Measurements from ENCODE around the gene TCL1A. TPM values are rescaled to one million over a fixed set of nuclear protein-coding genes. Genes with fewer than 3 reads are reported as not detected.

The TCL1A gene
- total RNA-seq, 120 experiments from 2014 or later: 0.47 TPM; not detected in 119

Other genes with a start within 250 kb of the TCL1A start
- 10 to 100 TPM in 85 of 120 experiments, 1 to 10 TPM in 35; 5.1 to 41.5 (median 12.5) TPM for gene SYNE3, start 197.5 kb downstream of the TCL1A start, total RNA-seq
- 10 to 100 TPM; 17.9 to 48.1 (median 33.3) TPM for gene GLRX5, start 179.1 kb downstream of the TCL1A start, total RNA-seq
- gene TCL1B, start 27.7 kb downstream of the TCL1A start, total RNA-seq: not detected
- gene TUNAR, start 162.7 kb upstream of the TCL1A start, total RNA-seq: 10 to 100 TPM in 95 of 120 experiments, 1 to 10 TPM in 25; 1.8 to 42.9 (median 14.1) TPM

Measured in dorsolateral prefrontal cortex (tissue), 118 donors.